Measurements from ENCODE around the gene BCAR1. TPM values are rescaled to one million over a fixed set of nuclear protein-coding genes. Genes with fewer than 3 reads are reported as not detected.

Gene BCAR1
- total RNA-seq, 1 experiment from 2014 or later, result 120 TPM

GRCh38 chr16:75256059-75256571 lies 4.7 kb upstream of the BCAR1 start:
- no TSS peak for BruUV-seq (replicated peaks)
- Histone ChIP-seq H3K9me3 (ENCODE audit: control insufficient read depth, insufficient read depth, low read depth, low read length) (no peaks in the 10 kb centered on the region), H3K27me3 (ENCODE audit: control insufficient read depth, insufficient read depth, low read length) (no peaks in the 10 kb centered on the region), H3K4me1 (ENCODE audit: control insufficient read depth, insufficient read depth, low read length) (peaks cover 59% of the 10 kb centered on the region), H3K36me3 (ENCODE audit: control insufficient read depth, insufficient read depth, low read length) (no peaks in the 10 kb centered on the region), H3K4me3 (ENCODE audit: low read depth in 2 of 2, low read length in 2 of 2) (no peak overlapping the region), H3K27ac (ENCODE audit: low read length) (peak overlapping the region; percentile 54; the same call in 1 of the 2 replicates)
- ChIA-PET CTCF (no interaction called here), POLR2A (no interaction called here)
- TF ChIP-seq TCF7L2 (IDR thresholded peaks at IDR 0.05; ENCODE audit: low read depth, low read length) (no peak), SIN3A (IDR thresholded peaks at IDR 0.05; ENCODE audit: borderline replicate concordance, insufficient read depth, low read depth, low read length) (no peak)
- TF ChIP-seq, protein P1, sequence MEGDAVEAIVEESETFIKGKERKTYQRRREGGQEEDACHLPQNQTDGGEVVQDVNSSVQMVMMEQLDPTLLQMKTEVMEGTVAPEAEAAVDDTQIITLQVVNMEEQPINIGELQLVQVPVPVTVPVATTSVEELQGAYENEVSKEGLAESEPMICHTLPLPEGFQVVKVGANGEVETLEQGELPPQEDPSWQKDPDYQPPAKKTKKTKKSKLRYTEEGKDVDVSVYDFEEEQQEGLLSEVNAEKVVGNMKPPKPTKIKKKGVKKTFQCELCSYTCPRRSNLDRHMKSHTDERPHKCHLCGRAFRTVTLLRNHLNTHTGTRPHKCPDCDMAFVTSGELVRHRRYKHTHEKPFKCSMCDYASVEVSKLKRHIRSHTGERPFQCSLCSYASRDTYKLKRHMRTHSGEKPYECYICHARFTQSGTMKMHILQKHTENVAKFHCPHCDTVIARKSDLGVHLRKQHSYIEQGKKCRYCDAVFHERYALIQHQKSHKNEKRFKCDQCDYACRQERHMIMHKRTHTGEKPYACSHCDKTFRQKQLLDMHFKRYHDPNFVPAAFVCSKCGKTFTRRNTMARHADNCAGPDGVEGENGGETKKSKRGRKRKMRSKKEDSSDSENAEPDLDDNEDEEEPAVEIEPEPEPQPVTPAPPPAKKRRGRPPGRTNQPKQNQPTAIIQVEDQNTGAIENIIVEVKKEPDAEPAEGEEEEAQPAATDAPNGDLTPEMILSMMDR (IDR thresholded peaks at IDR 0.05), result no peak
- in situ Hi-C loops (cut with HindIII; ENCODE audit: low pct_unique_long_range_greater_than_20kb, low sequenced_read_pairs), result no loop called here
- DNase-seq (ENCODE audit: low read depth, low spot score), result no peak
- intact Hi-C loops (cut with micrococcal nuclease; ENCODE audit: unreplicated experiment), result no loop called here
- ATAC-seq, result no peak

DNA sequence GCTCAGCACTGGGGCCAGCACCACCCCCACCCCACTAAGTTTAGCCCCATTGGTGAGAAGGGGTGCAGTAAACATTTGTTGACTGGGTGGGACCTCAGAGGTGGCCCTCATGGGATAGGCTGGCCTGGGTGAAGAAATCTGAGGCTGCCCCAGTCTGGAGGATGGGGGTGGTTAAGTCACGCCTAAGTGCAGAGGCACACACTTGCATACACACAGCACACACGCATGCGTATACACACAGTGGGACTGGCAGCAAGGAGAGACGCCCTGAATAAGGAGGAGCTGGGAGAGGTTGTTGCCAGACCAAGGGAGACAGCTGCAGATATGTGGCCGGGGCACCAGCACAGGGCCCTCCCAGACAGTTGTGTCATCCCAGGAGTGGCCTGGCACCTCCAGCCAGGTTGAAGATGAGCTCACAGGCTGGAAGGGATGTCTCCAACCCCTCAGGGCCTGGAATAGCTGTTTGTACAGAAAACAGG lies 3.0 kb upstream of the BCAR1 start:
- CTCF ChIA-PET, result interaction anchor here (0.7 kb wide), 1 partner anchor 18 kb away, joined by 3 read pairs; no protein-coding TSS in a partner anchor
- TF ChIP-seq POLR2AphosphoS5 (IDR thresholded peaks at IDR 0.05; ENCODE audit: low read depth, low read length), result no peak
- TF ChIP-seq, protein P2, sequence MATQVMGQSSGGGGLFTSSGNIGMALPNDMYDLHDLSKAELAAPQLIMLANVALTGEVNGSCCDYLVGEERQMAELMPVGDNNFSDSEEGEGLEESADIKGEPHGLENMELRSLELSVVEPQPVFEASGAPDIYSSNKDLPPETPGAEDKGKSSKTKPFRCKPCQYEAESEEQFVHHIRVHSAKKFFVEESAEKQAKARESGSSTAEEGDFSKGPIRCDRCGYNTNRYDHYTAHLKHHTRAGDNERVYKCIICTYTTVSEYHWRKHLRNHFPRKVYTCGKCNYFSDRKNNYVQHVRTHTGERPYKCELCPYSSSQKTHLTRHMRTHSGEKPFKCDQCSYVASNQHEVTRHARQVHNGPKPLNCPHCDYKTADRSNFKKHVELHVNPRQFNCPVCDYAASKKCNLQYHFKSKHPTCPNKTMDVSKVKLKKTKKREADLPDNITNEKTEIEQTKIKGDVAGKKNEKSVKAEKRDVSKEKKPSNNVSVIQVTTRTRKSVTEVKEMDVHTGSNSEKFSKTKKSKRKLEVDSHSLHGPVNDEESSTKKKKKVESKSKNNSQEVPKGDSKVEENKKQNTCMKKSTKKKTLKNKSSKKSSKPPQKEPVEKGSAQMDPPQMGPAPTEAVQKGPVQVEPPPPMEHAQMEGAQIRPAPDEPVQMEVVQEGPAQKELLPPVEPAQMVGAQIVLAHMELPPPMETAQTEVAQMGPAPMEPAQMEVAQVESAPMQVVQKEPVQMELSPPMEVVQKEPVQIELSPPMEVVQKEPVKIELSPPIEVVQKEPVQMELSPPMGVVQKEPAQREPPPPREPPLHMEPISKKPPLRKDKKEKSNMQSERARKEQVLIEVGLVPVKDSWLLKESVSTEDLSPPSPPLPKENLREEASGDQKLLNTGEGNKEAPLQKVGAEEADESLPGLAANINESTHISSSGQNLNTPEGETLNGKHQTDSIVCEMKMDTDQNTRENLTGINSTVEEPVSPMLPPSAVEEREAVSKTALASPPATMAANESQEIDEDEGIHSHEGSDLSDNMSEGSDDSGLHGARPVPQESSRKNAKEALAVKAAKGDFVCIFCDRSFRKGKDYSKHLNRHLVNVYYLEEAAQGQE (IDR thresholded peaks at IDR 0.05; ENCODE audit: insufficient read depth in 1 of 2, low read depth in 2 of 2, low read length in 1 of 2), result no peak
- TF ChIP-seq SIN3A (IDR thresholded peaks at IDR 0.05; ENCODE audit: borderline replicate concordance, insufficient read depth, low read depth, low read length), result no peak
- TF ChIP-seq TCF7L2 (IDR thresholded peaks at IDR 0.05; ENCODE audit: low read depth, low read length), result no peak
- TF ChIP-seq, protein P1 (IDR thresholded peaks at IDR 0.05), result no peak
- BruUV-seq (replicated peaks), result no TSS peak
- DNase-seq (ENCODE audit: low read depth, low spot score) (no peak), ATAC-seq (peak; percentile 36)
- no peaks in the 10 kb centered on the region for H3K9me3 ChIP-seq (ENCODE audit: control insufficient read depth, insufficient read depth, low read depth, low read length)
- POLR2A ChIA-PET, result no interaction called here
- H3K27me3 ChIP-seq (ENCODE audit: control insufficient read depth, insufficient read depth, low read length), result no peaks in the 10 kb centered on the region
- no peak overlapping the region for H3K4me3 ChIP-seq (ENCODE audit: low read depth in 2 of 2, low read length in 2 of 2)
- H3K4me1 ChIP-seq (ENCODE audit: control insufficient read depth, insufficient read depth, low read length), result peaks cover 61% of the 10 kb centered on the region
- in situ Hi-C loops (cut with HindIII; ENCODE audit: low pct_unique_long_range_greater_than_20kb, low sequenced_read_pairs), result no loop called here
- intact Hi-C loops (cut with micrococcal nuclease; ENCODE audit: unreplicated experiment), result no loop called here
- no peaks in the 10 kb centered on the region for H3K36me3 ChIP-seq (ENCODE audit: control insufficient read depth, insufficient read depth, low read length)
- H3K27ac ChIP-seq (ENCODE audit: low read length), result peak overlapping the region; percentile 94

Data from Panc1 (cell line).